A549 (cell line): ENCODE results near the gene CD83.

Experiments used
- SREBF2 ChIP-seq: fragments of 450-650 bp; IDR thresholded peaks from 2 replicates; pipeline ENCODE4 v1.6.1; 2014; ENCODE audit warnings: mild to moderate bottlenecking, moderate library complexity
- TF ChIP-seq, protein P1 (sequence below): fragments of >200 bp; sonication (Bioruptor Twin); formaldehyde crosslinking; IDR thresholded peaks from 3 replicates; pipeline ENCODE4 v1.5.1; 2016
- TF ChIP-seq, protein P2 (sequence below): fragments of 150-350 bp; IDR thresholded peaks from 2 replicates; pipeline ENCODE4 v1.6.1; 2014; ENCODE audit warnings: low read depth, mild to moderate bottlenecking, low read length
- TF ChIP-seq, protein P3 (sequence below): IDR thresholded peaks from 2 replicates; pipeline ENCODE4 v1.6.1; 2012

DNA sequence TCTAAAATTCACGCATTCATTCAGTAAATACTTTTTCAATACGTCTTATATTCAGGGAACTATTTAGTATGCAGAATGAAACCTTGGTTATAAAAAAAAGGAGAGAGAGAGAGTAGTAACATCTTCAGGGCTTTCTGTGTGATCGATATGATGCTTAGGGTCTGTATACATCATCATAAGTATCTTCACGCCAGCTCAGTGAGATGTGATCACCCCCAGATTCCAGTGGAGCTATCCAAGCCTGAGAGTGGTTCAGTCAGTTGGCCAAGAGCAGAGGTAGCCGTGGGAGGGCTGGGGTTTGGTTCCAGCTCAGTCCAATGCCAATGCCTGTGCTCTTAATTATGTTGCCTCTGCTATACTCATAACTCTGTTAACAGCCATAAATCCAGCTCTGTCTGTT, 8.6 kb downstream of the CD83 start:
- no peak for TF ChIP-seq SREBF2
- TF ChIP-seq, protein P1, sequence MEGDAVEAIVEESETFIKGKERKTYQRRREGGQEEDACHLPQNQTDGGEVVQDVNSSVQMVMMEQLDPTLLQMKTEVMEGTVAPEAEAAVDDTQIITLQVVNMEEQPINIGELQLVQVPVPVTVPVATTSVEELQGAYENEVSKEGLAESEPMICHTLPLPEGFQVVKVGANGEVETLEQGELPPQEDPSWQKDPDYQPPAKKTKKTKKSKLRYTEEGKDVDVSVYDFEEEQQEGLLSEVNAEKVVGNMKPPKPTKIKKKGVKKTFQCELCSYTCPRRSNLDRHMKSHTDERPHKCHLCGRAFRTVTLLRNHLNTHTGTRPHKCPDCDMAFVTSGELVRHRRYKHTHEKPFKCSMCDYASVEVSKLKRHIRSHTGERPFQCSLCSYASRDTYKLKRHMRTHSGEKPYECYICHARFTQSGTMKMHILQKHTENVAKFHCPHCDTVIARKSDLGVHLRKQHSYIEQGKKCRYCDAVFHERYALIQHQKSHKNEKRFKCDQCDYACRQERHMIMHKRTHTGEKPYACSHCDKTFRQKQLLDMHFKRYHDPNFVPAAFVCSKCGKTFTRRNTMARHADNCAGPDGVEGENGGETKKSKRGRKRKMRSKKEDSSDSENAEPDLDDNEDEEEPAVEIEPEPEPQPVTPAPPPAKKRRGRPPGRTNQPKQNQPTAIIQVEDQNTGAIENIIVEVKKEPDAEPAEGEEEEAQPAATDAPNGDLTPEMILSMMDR: no peak
- TF ChIP-seq, protein P2, sequence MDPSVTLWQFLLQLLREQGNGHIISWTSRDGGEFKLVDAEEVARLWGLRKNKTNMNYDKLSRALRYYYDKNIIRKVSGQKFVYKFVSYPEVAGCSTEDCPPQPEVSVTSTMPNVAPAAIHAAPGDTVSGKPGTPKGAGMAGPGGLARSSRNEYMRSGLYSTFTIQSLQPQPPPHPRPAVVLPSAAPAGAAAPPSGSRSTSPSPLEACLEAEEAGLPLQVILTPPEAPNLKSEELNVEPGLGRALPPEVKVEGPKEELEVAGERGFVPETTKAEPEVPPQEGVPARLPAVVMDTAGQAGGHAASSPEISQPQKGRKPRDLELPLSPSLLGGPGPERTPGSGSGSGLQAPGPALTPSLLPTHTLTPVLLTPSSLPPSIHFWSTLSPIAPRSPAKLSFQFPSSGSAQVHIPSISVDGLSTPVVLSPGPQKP: no peak
- TF ChIP-seq, protein P3, sequence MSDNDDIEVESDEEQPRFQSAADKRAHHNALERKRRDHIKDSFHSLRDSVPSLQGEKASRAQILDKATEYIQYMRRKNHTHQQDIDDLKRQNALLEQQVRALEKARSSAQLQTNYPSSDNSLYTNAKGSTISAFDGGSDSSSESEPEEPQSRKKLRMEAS: no peak
